GM21825 (cell line): ENCODE data around the gene BBS5.
"Not testable (repeated sequence)": the region's sequence is repeated elsewhere in the genome, so short reads cannot be mapped to it uniquely, and the experiment has no call there.

Experiments
- ATAC-seq: cut with Tn5 transposase; IDR thresholded peaks from one replicate; pipeline ENCODE4 v1.9.1; 2021; ENCODE audit warnings: mild to moderate bottlenecking, moderate library complexity; ENCODE audit not compliant: unreplicated experiment

The BBS5 gene

GRCh38 chr2:169479257-169480078 lies at the start of gene BBS5:
BBS5 (plus strand) TSS chr2:169479494; CDS start chr2:169479554, 60 bp downstream.
- peak; percentile 92 for ATAC-seq

GRCh38 chr2:169431772-169432171 lies 47.5 kb upstream of the BBS5 start:
- not testable (repeated sequence) for ATAC-seq

DNA sequence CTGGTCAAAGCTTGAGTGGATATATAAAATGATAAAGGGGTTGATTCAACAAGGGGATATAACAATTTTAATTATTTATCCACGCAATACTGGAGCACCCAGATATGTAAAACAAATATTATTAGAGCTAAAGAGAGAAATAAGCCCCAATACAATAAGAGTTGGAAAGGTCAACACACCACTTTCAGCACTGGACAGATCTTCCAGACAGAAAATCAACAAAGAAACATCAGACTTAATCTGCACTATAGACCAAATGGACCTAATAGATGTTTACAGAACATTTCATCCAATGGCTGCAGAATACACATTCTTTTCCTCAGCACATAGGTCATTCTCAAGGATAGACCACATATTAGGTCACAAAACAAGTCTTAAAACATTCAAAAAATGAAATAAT lies 45.1 kb upstream of the BBS5 start:
- not testable (repeated sequence) for ATAC-seq

GRCh38 chr2:169438466-169439072 lies 40.7 kb upstream of the BBS5 start:
- ATAC-seq = no peak

- ATAC-seq = no peak
These were observed 39.4 kb upstream of the BBS5 start for GRCh38 chr2:169439900-169440299.

- no peak for ATAC-seq
These were observed 32.8 kb upstream of the BBS5 start for GRCh38 chr2:169446452-169446851.

DNA sequence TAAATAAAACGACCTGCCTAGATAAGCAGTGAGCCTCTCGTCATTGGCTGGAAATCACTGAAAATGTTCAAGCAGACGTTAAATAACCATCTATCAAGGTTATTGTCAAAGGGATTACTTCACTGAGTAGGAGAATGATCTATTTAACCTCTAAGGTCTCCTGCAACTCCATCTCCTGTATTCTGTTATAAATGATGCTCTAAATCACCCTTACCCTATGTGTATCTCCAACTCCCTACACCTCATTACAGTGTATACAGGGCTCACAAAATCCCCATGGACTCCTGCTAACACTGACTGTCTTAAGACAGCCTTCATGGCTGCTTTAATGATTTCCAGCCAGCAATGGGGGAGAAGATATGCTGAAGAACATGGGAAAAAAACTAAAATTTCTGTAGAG lies 31.0 kb upstream of the BBS5 start:
- ATAC-seq = no peak

DNA sequence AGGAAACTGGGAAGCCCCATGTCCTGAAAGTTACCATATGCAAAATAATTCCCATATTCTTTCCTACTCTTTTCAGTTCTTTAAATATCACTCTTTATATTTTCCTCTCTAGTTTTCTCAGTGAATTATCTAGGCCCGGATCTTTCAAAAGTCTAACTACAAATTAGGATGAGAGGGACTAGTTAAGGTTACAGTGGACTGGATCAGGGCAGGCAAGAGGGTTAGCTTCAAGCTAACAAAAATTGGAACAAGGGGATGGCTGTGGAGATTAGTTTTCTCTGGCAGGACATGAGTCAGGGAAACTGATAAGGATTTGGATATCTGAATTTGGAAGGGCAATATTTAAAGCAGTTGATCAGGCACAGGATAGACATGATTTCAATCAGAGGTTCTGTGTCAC lies 30.4 kb upstream of the BBS5 start:
- ATAC-seq = no peak

DNA sequence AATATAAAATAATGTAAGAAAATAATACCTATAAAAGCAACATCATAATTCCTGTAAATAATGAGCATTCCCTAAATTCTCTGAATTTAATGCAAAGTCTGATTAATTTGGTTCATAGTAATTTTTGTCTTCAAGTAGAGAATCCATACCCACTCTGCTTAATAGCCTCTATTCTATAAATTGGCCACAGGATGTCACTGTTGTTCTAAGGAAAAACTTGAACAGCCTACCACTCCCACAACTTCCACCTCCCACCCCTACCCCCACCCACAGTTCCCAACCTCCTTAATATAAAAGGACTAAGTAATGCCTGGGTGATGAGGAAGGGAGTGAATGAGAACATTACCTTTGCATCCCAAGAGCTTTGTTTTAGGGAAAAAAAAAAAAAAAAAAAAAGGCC lies 27.2 kb upstream of the BBS5 start:
- no peak for ATAC-seq

DNA sequence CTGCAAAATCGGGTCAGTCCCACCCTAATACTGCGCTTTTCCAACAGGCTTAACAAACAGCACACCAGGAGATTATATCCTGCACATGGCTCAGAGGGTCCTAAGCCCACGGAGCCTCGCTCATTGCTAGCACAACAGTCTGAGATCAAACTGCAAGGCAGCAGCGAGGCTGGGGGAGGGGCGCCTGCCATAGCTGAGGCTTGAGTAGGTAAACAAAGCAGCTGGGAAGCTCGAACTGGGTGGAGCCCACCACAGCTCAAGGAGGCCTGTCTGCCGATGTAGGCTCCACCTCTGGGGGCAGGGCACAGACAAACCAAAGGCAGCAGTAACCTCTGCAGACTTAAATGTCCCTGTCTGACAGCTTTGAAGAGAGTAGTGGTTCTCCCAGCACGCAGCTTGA lies 26.2 kb upstream of the BBS5 start:
- not testable (repeated sequence) for ATAC-seq

DNA sequence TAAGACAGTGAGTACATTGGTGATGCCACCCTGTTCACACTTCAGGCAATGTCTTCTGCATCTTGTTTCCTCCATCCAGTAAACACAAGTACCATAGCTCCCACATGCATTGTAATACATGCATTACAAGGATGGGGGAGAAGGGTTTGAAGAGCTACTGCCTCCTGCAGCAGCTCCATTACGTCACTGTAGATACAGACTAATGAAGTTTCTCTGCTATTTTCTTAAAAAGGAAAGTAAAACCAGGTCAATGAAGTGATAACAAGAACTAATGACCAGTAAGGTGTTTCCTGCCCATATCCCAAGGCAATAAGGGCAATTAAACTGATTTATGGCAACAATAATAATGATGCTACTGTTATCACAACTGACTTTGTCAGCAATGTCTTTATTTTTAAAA lies 18.2 kb upstream of the BBS5 start:
- no peak for ATAC-seq

- ATAC-seq = no peak
These were observed 16.2 kb upstream of the BBS5 start for GRCh38 chr2:169462896-169463695.

DNA sequence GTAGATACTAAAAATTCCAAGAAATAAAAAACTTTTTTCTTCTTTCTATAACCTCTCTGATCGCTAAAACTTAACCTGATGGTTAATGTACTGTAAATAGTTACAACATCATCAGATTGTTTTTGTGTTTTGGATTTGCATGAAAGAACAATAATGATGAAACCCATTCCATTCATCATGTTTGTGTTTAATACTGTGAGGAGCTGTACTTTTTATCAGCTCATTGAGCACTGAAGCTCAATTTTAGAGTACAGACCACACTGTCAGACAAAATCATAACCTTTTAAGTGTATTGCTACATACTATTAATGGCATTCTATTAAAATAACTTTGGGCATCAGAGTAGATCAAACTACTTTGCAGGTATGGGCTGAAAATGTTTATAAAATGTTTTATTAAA lies 14.8 kb upstream of the BBS5 start:
- ATAC-seq = no peak

- ATAC-seq = no peak
These were observed 14.4 kb upstream of the BBS5 start for GRCh38 chr2:169464882-169465281.

- no peak for ATAC-seq
These were observed 10.5 kb upstream of the BBS5 start for GRCh38 chr2:169468841-169469240.

GRCh38 chr2:169469952-169470572 lies 9.2 kb upstream of the BBS5 start:
- no peak for ATAC-seq

GRCh38 chr2:169472249-169472648 lies 7.0 kb upstream of the BBS5 start:
- ATAC-seq = no peak

DNA sequence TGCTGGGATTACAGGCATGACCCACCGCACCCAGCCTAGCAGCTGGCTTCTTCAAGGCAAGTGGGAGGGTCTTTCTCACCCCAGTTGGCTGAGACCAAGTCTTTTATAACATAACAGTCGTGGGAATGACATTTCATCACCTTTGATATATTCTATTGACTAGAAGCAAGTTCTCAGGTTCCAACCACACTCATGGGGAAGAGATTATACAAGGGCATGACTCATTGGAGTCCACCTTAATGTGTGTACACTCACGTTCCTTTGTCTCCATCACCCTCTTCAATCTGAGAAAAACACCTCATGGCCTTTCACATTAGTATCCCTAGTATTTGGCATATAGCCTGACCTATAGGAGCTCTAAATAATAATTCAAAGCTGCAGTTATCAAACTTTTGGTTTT lies 2.8 kb upstream of the BBS5 start:
- ATAC-seq = no peak

GRCh38 chr2:169478339-169478738 lies 955 bp upstream of the BBS5 start:
- no peak for ATAC-seq

- no peak for ATAC-seq
These were observed 493 bp upstream of the BBS5 start for GRCh38 chr2:169478745-169479256.

- no peak for ATAC-seq
These were observed 778 bp downstream of the BBS5 start for GRCh38 chr2:169480079-169480465.
